Measurements from ENCODE around the gene GIMAP2.
"Not testable (repeated sequence)": the region's sequence is repeated elsewhere in the genome, so short reads cannot be mapped to it uniquely, and the experiment has no call there.

GIMAP2 gene

GRCh38 chr7:150678601-150679000 lies 6.9 kb upstream of the GIMAP2 start:
- DNase-seq = not testable (repeated sequence)

- DNase-seq = not testable (repeated sequence)
Observed at GRCh38 chr7:150680364-150680763, 5.1 kb upstream of the GIMAP2 start.

GRCh38 chr7:150686030-150686631 lies 625 bp downstream of the GIMAP2 start:
- DNase-seq = no peak

- no peak for DNase-seq
Observed at GRCh38 chr7:150688630-150689029, 3.1 kb downstream of the GIMAP2 start.

GRCh38 chr7:150695654-150696053 lies 10.1 kb downstream of the GIMAP2 start:
- DNase-seq = no peak

- no peak for DNase-seq
Observed at GRCh38 chr7:150703209-150703608, 17.7 kb downstream of the GIMAP2 start.

- DNase-seq = no peak
Observed at GRCh38 chr7:150715293-150715692, 29.8 kb downstream of the GIMAP2 start.

GRCh38 chr7:150715738-150716137 lies 30.2 kb downstream of the GIMAP2 start:
- no peak for DNase-seq

- no peak for DNase-seq
Observed at GRCh38 chr7:150716368-150716767, 30.9 kb downstream of the GIMAP2 start, which contains the start of gene GIMAP1. TSS of gene GIMAP1 (plus strand) at chr7:150716613. CDS start at chr7:150719048, 2,435 bp downstream.

- no peak for DNase-seq
Observed at GRCh38 chr7:150716939-150717338, 31.4 kb downstream of the GIMAP2 start.

GRCh38 chr7:150717814-150718420 lies 32.4 kb downstream of the GIMAP2 start:
- no peak for DNase-seq

- DNase-seq = no peak
Observed at GRCh38 chr7:150719436-150719835, 33.9 kb downstream of the GIMAP2 start.

- DNase-seq = no peak
Observed at GRCh38 chr7:150719960-150720891, 34.7 kb downstream of the GIMAP2 start.

- DNase-seq = no peak
Observed at GRCh38 chr7:150721970-150722373, 36.5 kb downstream of the GIMAP2 start.

- DNase-seq = no peak
Observed at GRCh38 chr7:150722431-150722931, 37.0 kb downstream of the GIMAP2 start.

- no peak for DNase-seq
Observed at GRCh38 chr7:150723467-150723866, 38.0 kb downstream of the GIMAP2 start.

GRCh38 chr7:150727381-150727780 lies 41.9 kb downstream of the GIMAP2 start:
- DNase-seq = no peak

GRCh38 chr7:150728011-150728410 lies 42.5 kb downstream of the GIMAP2 start:
- DNase-seq = no peak

GRCh38 chr7:150728609-150729008 lies 43.1 kb downstream of the GIMAP2 start:
- no peak for DNase-seq

GRCh38 chr7:150731916-150732315 lies 46.4 kb downstream of the GIMAP2 start:
- DNase-seq = no peak

GRCh38 chr7:150732786-150733481 lies 47.4 kb downstream of the GIMAP2 start:
- DNase-seq = no peak

- DNase-seq = no peak
Observed at GRCh38 chr7:150733482-150734095, 48.1 kb downstream of the GIMAP2 start.

Measured in NCI-H2227 treated with DMSO at 0.1 percent for 48 hours (cell line).